GM13976 (cell line): Measurements from ENCODE around the gene PLB1.

Experiments used
- DNase-seq: peaks from one replicate; pipeline ENCODE4 v3.0.0; 2012; ENCODE audit warnings: low spot score
- CTCF ChIP-seq: IDR thresholded peaks from 2 replicates; pipeline ENCODE4 v1.5.1; 2012; ENCODE audit warnings: borderline replicate concordance, mild to moderate bottlenecking; ENCODE audit not compliant: insufficient read depth; ENCODE audit errors: extremely low read depth, missing control alignments, control extremely low read depth
- in situ Hi-C: fragments of 300-500 bp; cut with MboI; formaldehyde crosslinking; loops from one replicate; pipeline ENCODE4 v1.12.0; 2022; ENCODE audit warnings: low sequenced_read_pairs, mixed read lengths, inconsistent platforms; ENCODE audit not compliant: unreplicated experiment

PLB1 gene

GRCh38 chr2:28534817-28535216, 39.0 kb downstream of the PLB1 start:
- in situ Hi-C loops: no loop called here
- TF ChIP-seq CTCF: no peak
- DNase-seq: no peak

- DNase-seq: no peak
- in situ Hi-C loops: no loop called here
- no peak for TF ChIP-seq CTCF
Observed at GRCh38 chr2:28538134-28538533, 42.3 kb downstream of the PLB1 start.

GRCh38 chr2:28538652-28539051, 42.8 kb downstream of the PLB1 start:
- in situ Hi-C loops: no loop called here
- no peak for DNase-seq
- TF ChIP-seq CTCF: no peak

GRCh38 chr2:28539118-28539541, 43.3 kb downstream of the PLB1 start:
- in situ Hi-C loops: no loop called here
- no peak for TF ChIP-seq CTCF
- no peak for DNase-seq

- in situ Hi-C loops: no loop called here
- no peak for DNase-seq
- TF ChIP-seq CTCF: no peak
Observed at GRCh38 chr2:28543316-28544035, 47.6 kb downstream of the PLB1 start.

- in situ Hi-C loops: no loop called here
- DNase-seq: no peak
- TF ChIP-seq CTCF: no peak
Observed at GRCh38 chr2:28544036-28544346, 48.1 kb downstream of the PLB1 start.
